Neural cell (in vitro differentiated cells): Measurements from ENCODE around the gene ZDHHC14. TPM values are rescaled to one million over a fixed set of nuclear protein-coding genes. Genes with fewer than 3 reads are reported as not detected.

ENCODE experiments used
- H2AFZ ChIP-seq: fragments of 200-600, 300-800 bp; sonication (generic), shearing (Covaris generic); 2 replicates; pipeline ENCODE4 v1.6.0; 2014; ENCODE audit warnings: low read depth, mild to moderate bottlenecking, antibody characterized with exemption, low read length, moderate library complexity
- H3F3A ChIP-seq: fragments of 200-600 bp; shearing (Covaris generic); 2 replicates; pipeline ENCODE4 v1.6.1; 2016; ENCODE audit warnings: mild to moderate bottlenecking, moderate library complexity, mixed read lengths, antibody characterized with exemption, low read length; ENCODE audit not compliant: insufficient read depth, poor library complexity, severe bottlenecking
- H3K27ac ChIP-seq: fragments of 200-600, 300-800 bp; sonication (generic), shearing (Covaris generic); 2 replicates; pipeline ENCODE4 v1.5.1; 2014; ENCODE audit warnings: mild to moderate bottlenecking, low read length, moderate library complexity
- H3K27me3 ChIP-seq: fragments of 300-800, 200-600 bp; sonication (generic), shearing (Covaris generic); 2 replicates; pipeline ENCODE4 v1.6.0; 2014; ENCODE audit warnings: mild to moderate bottlenecking, low read depth, low read length, moderate library complexity; ENCODE audit not compliant: insufficient read depth
- H3K36me3 ChIP-seq: fragments of 300-800, 200-600 bp; sonication (generic), shearing (Covaris generic); 2 replicates; pipeline ENCODE4 v1.5.1; 2014; ENCODE audit warnings: mild to moderate bottlenecking, antibody characterized with exemption, low read length, moderate library complexity; ENCODE audit not compliant: insufficient read depth
- H3K4me2 ChIP-seq: fragments of 300-800, 200-600 bp; sonication (generic), shearing (Covaris generic); 2 replicates; pipeline ENCODE4 v1.6.0; 2014; ENCODE audit warnings: mild to moderate bottlenecking, low read length
- H3K4me3 ChIP-seq: fragments of 300-800, 200-600 bp; sonication (generic), shearing (Covaris generic); 2 replicates; pipeline ENCODE4 v1.5.1; 2014; ENCODE audit warnings: mild to moderate bottlenecking, low read length, moderate library complexity
- H3K79me2 ChIP-seq: fragments of 200-600 bp; shearing (Covaris generic); replicated peaks from 2 replicates; pipeline ENCODE4 v1.6.0; 2014; ENCODE audit warnings: mild to moderate bottlenecking, low read length, moderate library complexity; ENCODE audit not compliant: insufficient read depth
- H3K9ac ChIP-seq: fragments of 300-800, 200-600 bp; sonication (generic), shearing (Covaris generic); 2 replicates; pipeline ENCODE4 v1.6.1; 2016; ENCODE audit warnings: mild to moderate bottlenecking, low read length, mixed read lengths
- H3K9me2 ChIP-seq: fragments of 200-600 bp; shearing (Covaris generic); 2 replicates; pipeline ENCODE4 v1.6.1; 2016; ENCODE audit warnings: mild to moderate bottlenecking, low read length, mixed read lengths; ENCODE audit not compliant: insufficient read depth
- H3K9me3 ChIP-seq: fragments of 200-600, 300-800 bp; sonication (generic), shearing (Covaris generic); 2 replicates; pipeline ENCODE4 v1.6.1; 2016; ENCODE audit warnings: mild to moderate bottlenecking, mixed run types, low read length, moderate library complexity, mixed read lengths
- H4K20me1 ChIP-seq: fragments of 200-600 bp; shearing (Covaris generic); 2 replicates; pipeline ENCODE4 v1.6.1; 2016; ENCODE audit warnings: mild to moderate bottlenecking, mixed run types; ENCODE audit not compliant: insufficient read depth
- EP300 ChIP-seq: fragments of 450-650 bp; conservative IDR thresholded peaks from 2 replicates; pipeline ENCODE4 v1.6.1; 2014; ENCODE audit warnings: antibody characterized with exemption, mild to moderate bottlenecking, moderate library complexity; ENCODE audit not compliant: poor library complexity, severe bottlenecking
- EZH2 ChIP-seq: fragments of 200-600, 300-800 bp; shearing (Covaris generic), sonication (generic); IDR thresholded peaks from 2 replicates; pipeline ENCODE4 v1.6.1; 2014; ENCODE audit warnings: antibody characterized with exemption, low read length, borderline replicate concordance, mild to moderate bottlenecking; ENCODE audit not compliant: insufficient read depth, poor library complexity, severe bottlenecking
- MXI1 ChIP-seq: fragments of 450-650 bp; conservative IDR thresholded peaks from 2 replicates; pipeline ENCODE4 v1.6.1; 2014; ENCODE audit warnings: antibody characterized with exemption, mild to moderate bottlenecking; ENCODE audit not compliant: poor library complexity, severe bottlenecking
- POLR2AphosphoS5 ChIP-seq: IDR thresholded peaks from 2 replicates; pipeline ENCODE4 v1.6.1; 2012
- RAD21 ChIP-seq: fragments of 450-650 bp; conservative IDR thresholded peaks from 2 replicates; pipeline ENCODE4 v1.6.1; 2014; ENCODE audit warnings: antibody characterized with exemption, mild to moderate bottlenecking, moderate library complexity
- REST ChIP-seq: IDR thresholded peaks from 2 replicates; pipeline ENCODE4 v1.6.1; 2012; ENCODE audit warnings: borderline replicate concordance
- SMC3 ChIP-seq: fragments of 450-650 bp; conservative IDR thresholded peaks from 2 replicates; pipeline ENCODE4 v1.6.1; 2014; ENCODE audit warnings: antibody characterized with exemption, mild to moderate bottlenecking, moderate library complexity; ENCODE audit not compliant: poor library complexity
- TAF1 ChIP-seq: IDR thresholded peaks from 2 replicates; pipeline ENCODE4 v1.6.1; 2012; ENCODE audit warnings: low read depth
- polyA plus RNA-seq: library from polyadenylated mRNA; depleted of rRNA; stranded (reverse); fragments of >200 nt; gene quantifications from 2 replicates; pipeline ENCODE4 v1.2.3, GENCODE V29; 2014
- TF ChIP-seq, protein P1 (sequence below): fragments of 450-650 bp; IDR thresholded peaks from 2 replicates; pipeline ENCODE4 v1.5.1; 2014; ENCODE audit warnings: antibody characterized with exemption, mild to moderate bottlenecking, moderate library complexity; ENCODE audit not compliant: poor library complexity, severe bottlenecking

Gene ZDHHC14
- polyA plus RNA-seq, 1 donor from 2014 or later = 4.1 TPM

- H3K9me2 ChIP-seq = no peaks in the 10 kb centered on the region
- TF ChIP-seq EP300 (no peak), EZH2 (no peak), SMC3 (no peak), MXI1 (no peak), REST (no peak), POLR2AphosphoS5 (no peak), RAD21 (no peak), TAF1 (no peak)
- TF ChIP-seq, protein P1, sequence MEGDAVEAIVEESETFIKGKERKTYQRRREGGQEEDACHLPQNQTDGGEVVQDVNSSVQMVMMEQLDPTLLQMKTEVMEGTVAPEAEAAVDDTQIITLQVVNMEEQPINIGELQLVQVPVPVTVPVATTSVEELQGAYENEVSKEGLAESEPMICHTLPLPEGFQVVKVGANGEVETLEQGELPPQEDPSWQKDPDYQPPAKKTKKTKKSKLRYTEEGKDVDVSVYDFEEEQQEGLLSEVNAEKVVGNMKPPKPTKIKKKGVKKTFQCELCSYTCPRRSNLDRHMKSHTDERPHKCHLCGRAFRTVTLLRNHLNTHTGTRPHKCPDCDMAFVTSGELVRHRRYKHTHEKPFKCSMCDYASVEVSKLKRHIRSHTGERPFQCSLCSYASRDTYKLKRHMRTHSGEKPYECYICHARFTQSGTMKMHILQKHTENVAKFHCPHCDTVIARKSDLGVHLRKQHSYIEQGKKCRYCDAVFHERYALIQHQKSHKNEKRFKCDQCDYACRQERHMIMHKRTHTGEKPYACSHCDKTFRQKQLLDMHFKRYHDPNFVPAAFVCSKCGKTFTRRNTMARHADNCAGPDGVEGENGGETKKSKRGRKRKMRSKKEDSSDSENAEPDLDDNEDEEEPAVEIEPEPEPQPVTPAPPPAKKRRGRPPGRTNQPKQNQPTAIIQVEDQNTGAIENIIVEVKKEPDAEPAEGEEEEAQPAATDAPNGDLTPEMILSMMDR = no peak
- no peak overlapping the region for H3K27ac ChIP-seq
- no peak overlapping the region for H3K4me3 ChIP-seq
- H3K27me3 ChIP-seq = no peaks in the 10 kb centered on the region
- H3K9ac ChIP-seq = no peak overlapping the region
- no peaks in the 10 kb centered on the region for H3K36me3 ChIP-seq
- no peaks in the 10 kb centered on the region for H3K79me2 ChIP-seq
- no peak overlapping the region for H3K4me2 ChIP-seq
- no peaks in the 10 kb centered on the region for H3K9me3 ChIP-seq
- no peak overlapping the region for H2AFZ ChIP-seq
- no peaks in the 10 kb centered on the region for H4K20me1 ChIP-seq
- no peaks in the 10 kb centered on the region for H3F3A ChIP-seq
These were observed 187.7 kb downstream of the ZDHHC14 start for GRCh38 chr6:157568702-157569101.

DNA sequence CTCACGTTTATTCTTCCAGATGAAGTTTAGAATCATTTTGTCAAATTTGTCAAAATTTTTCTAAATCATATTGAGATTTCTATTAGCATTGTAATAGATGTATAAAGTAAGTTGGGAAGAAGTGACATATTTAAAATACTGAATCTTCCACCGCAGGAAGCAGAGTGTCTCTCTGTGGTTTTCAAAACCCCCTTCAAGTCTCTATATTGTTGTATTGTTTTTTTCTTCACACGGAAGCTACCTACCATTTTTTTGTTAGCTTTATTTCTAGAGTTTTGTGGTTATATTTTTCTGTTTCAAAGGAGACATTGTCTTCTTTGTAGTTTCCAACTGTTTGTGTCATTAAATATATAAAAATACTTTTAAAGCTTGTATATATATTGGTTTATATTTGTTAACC lies 188.6 kb downstream of the ZDHHC14 start:
- Histone ChIP-seq H3K9ac (no peak overlapping the region), H3K36me3 (no peaks in the 10 kb centered on the region), H3K27me3 (no peaks in the 10 kb centered on the region), H3K27ac (no peak overlapping the region), H3K4me3 (no peak overlapping the region), H3K9me2 (no peaks in the 10 kb centered on the region), H3K4me2 (no peak overlapping the region), H2AFZ (no peak overlapping the region), H3F3A (no peaks in the 10 kb centered on the region), H3K9me3 (no peaks in the 10 kb centered on the region), H4K20me1 (no peaks in the 10 kb centered on the region), H3K79me2 (no peaks in the 10 kb centered on the region)
- TF ChIP-seq EZH2 = no peak
- no peak for TF ChIP-seq TAF1
- no peak for TF ChIP-seq POLR2AphosphoS5
- no peak for TF ChIP-seq RAD21
- no peak for TF ChIP-seq MXI1

GRCh38 chr6:157570104-157570503 lies 189.1 kb downstream of the ZDHHC14 start:
- Histone ChIP-seq H3F3A (no peaks in the 10 kb centered on the region), H3K27me3 (no peaks in the 10 kb centered on the region), H3K9ac (no peak overlapping the region), H3K36me3 (no peaks in the 10 kb centered on the region), H3K4me3 (no peak overlapping the region), H2AFZ (no peak overlapping the region), H3K27ac (no peak overlapping the region), H3K9me3 (no peaks in the 10 kb centered on the region), H3K9me2 (no peaks in the 10 kb centered on the region), H4K20me1 (no peaks in the 10 kb centered on the region), H3K79me2 (no peaks in the 10 kb centered on the region), H3K4me2 (no peak overlapping the region)
- TF ChIP-seq TAF1 (no peak), SMC3 (no peak), MXI1 (no peak), RAD21 (no peak), REST (no peak), EP300 (no peak), EZH2 (no peak), POLR2AphosphoS5 (no peak)
- TF ChIP-seq, protein P1 = no peak
